KMS-11 (cell line): Measurements from ENCODE around the gene KIAA0319L.

ENCODE experiments used
- H2AFZ ChIP-seq: fragments of 200-600 bp; sonication (generic); 2 replicates; pipeline ENCODE4 v1.6.1; 2016; ENCODE audit warnings: antibody characterized with exemption, mixed run types, low read depth
- H3K27ac ChIP-seq: fragments of 200-600 bp; sonication (generic); 2 replicates; pipeline ENCODE4 v1.6.1; 2016; ENCODE audit warnings: mild to moderate bottlenecking, mixed run types
- H3K27me3 ChIP-seq: fragments of 200-600 bp; sonication (generic); 2 replicates; pipeline ENCODE4 v1.6.1; 2017; ENCODE audit warnings: mild to moderate bottlenecking, low read depth, mixed run types, moderate library complexity; ENCODE audit not compliant: insufficient read depth
- H3K36me3 ChIP-seq: fragments of 200-600 bp; sonication (generic); 2 replicates; pipeline ENCODE4 v1.6.1; 2017; ENCODE audit warnings: mild to moderate bottlenecking, mixed run types; ENCODE audit not compliant: insufficient read depth
- H3K4me1 ChIP-seq: fragments of 200-600 bp; sonication (generic); 2 replicates; pipeline ENCODE4 v1.6.1; 2016; ENCODE audit warnings: mild to moderate bottlenecking, low read depth, mixed run types; ENCODE audit not compliant: poor library complexity, severe bottlenecking
- H3K4me2 ChIP-seq: fragments of 200-600 bp; sonication (generic); 2 replicates; pipeline ENCODE4 v1.7.0; 2016; ENCODE audit warnings: mild to moderate bottlenecking, mixed run types
- H3K4me3 ChIP-seq: fragments of 200-600 bp; sonication (generic); IDR thresholded peaks from 2 replicates; pipeline ENCODE4 v1.6.1; 2017; ENCODE audit warnings: low read depth, low read length, mixed read lengths; ENCODE audit not compliant: insufficient read depth
- H3K79me2 ChIP-seq: fragments of 200-600 bp; sonication (generic); 2 replicates; pipeline ENCODE4 v1.6.1; 2016; ENCODE audit warnings: low read depth, mixed run types; ENCODE audit not compliant: insufficient read depth
- H3K9ac ChIP-seq: fragments of 200-600 bp; sonication (generic); 2 replicates; pipeline ENCODE4 v1.6.1; 2016; ENCODE audit warnings: mild to moderate bottlenecking, mixed run types
- H4K20me1 ChIP-seq: fragments of 200-600 bp; sonication (generic); 2 replicates; pipeline ENCODE4 v1.6.1; 2016; ENCODE audit warnings: mild to moderate bottlenecking, mixed run types; ENCODE audit not compliant: insufficient read depth
- CTCF ChIP-seq: fragments of 200-600 bp; sonication (generic); conservative IDR thresholded peaks from 2 replicates; pipeline ENCODE4 v1.6.1; 2017; ENCODE audit warnings: low read depth, mild to moderate bottlenecking, antibody characterized with exemption, low read length, moderate library complexity, mixed read lengths

The KIAA0319L gene

GRCh38 chr1:35401049-35401448, 156.2 kb downstream of the KIAA0319L start:
- Histone ChIP-seq H3K36me3 (peaks cover 4% of the 10 kb centered on the region; the same call in 1 of the 2 replicates), H3K9ac (no peak overlapping the region), H4K20me1 (no peaks in the 10 kb centered on the region), H3K79me2 (no peaks in the 10 kb centered on the region), H3K4me1 (no peaks in the 10 kb centered on the region), H3K4me2 (no peak overlapping the region), H3K27me3 (no peaks in the 10 kb centered on the region), H3K27ac (no peak overlapping the region), H2AFZ (no peak overlapping the region), H3K4me3 (no peak overlapping the region)
- TF ChIP-seq CTCF: no peak

- Histone ChIP-seq H3K4me2 (no peak overlapping the region), H3K4me1 (no peaks in the 10 kb centered on the region), H3K27ac (no peak overlapping the region), H3K79me2 (no peaks in the 10 kb centered on the region), H3K4me3 (no peak overlapping the region), H3K36me3 (peaks cover 4% of the 10 kb centered on the region; the same call in 1 of the 2 replicates), H3K27me3 (no peaks in the 10 kb centered on the region), H2AFZ (no peak overlapping the region), H4K20me1 (no peaks in the 10 kb centered on the region), H3K9ac (no peak overlapping the region)
- no peak for TF ChIP-seq CTCF
Observed at GRCh38 chr1:35398739-35399138, 158.5 kb downstream of the KIAA0319L start.

- Histone ChIP-seq H3K4me1 (no peaks in the 10 kb centered on the region), H3K27me3 (no peaks in the 10 kb centered on the region), H4K20me1 (no peaks in the 10 kb centered on the region), H3K9ac (no peak overlapping the region), H3K4me3 (no peak overlapping the region), H3K27ac (no peak overlapping the region), H3K4me2 (no peak overlapping the region), H3K79me2 (no peaks in the 10 kb centered on the region), H2AFZ (no peak overlapping the region), H3K36me3 (peaks cover 4% of the 10 kb centered on the region; the same call in 1 of the 2 replicates)
- TF ChIP-seq CTCF: no peak
Observed at GRCh38 chr1:35394386-35394785, 162.8 kb downstream of the KIAA0319L start.

- no peak for TF ChIP-seq CTCF
- Histone ChIP-seq H3K36me3 (no peaks in the 10 kb centered on the region), H4K20me1 (no peaks in the 10 kb centered on the region), H3K27me3 (no peaks in the 10 kb centered on the region), H3K4me3 (no peak overlapping the region), H3K9ac (no peak overlapping the region), H3K79me2 (no peaks in the 10 kb centered on the region), H2AFZ (no peak overlapping the region), H3K4me2 (no peak overlapping the region), H3K4me1 (no peaks in the 10 kb centered on the region), H3K27ac (no peak overlapping the region)
Observed at GRCh38 chr1:35390600-35391494, 166.4 kb downstream of the KIAA0319L start.
